Urinary bladder (tissue), 4 donors: ENCODE results near the gene PRSS21. TPM values are rescaled to one million over a fixed set of nuclear protein-coding genes. Genes with fewer than 3 reads are reported as not detected.
A peak's percentile ranks its signal among the peaks of the same experiment; 100 is the strongest.

Experiments
- DNase-seq: peaks from one replicate; pipeline ENCODE4 v3.0.0-alpha.2; 2015; ENCODE audit errors: extremely low spot score
- H3K27ac ChIP-seq: one replicate; pipeline ENCODE4 v1.5.1; 2013; ENCODE audit warnings: low read depth, mild to moderate bottlenecking, moderate library complexity
- H3K36me3 ChIP-seq: one replicate; pipeline ENCODE4 v1.6.1; 2013; ENCODE audit warnings: mild to moderate bottlenecking, moderate library complexity; ENCODE audit not compliant: insufficient read depth
- H3K4me1 ChIP-seq: one replicate; pipeline ENCODE4 v1.6.1; 2013; ENCODE audit warnings: mild to moderate bottlenecking, moderate library complexity; ENCODE audit not compliant: insufficient read depth
- H3K4me3 ChIP-seq: one replicate; pipeline ENCODE4 v1.5.1; 2013; ENCODE audit warnings: low read depth, low read length
- WGBS: extraction: QIAGEN DNeasy Blood & Tissue Kit; methylation state at CpG from one replicate; pipeline ENCODE4 v1.1.7; 2013; 5-methylcytosine and 5-hydroxymethylcytosine counted together
- polyA plus RNA-seq: library from polyadenylated mRNA; stranded (reverse); fragments of 200-250 nt; gene quantifications from one replicate; pipeline ENCODE4 v1.2.3, GENCODE V29; 2013
- total RNA-seq: library from RNA; depleted of rRNA; stranded (reverse); fragments of >200 nt; gene quantifications from one replicate; pipeline ENCODE4 v1.2.3, GENCODE V29; 2014
- donor health status: healthy with polysubstance abuse.
- donor health status: healthy.

Gene PRSS21
- total and polyA plus RNA-seq, 2 donors: 0.11 TPM; not detected in 1

GRCh38 chr16:2776500-2777139 lies 40.4 kb upstream of the PRSS21 start:
- no peaks in the 10 kb centered on the region for H3K4me1 ChIP-seq
- H3K36me3 ChIP-seq: no peaks in the 10 kb centered on the region
- WGBS: under 1% methylated on average over 72 of the region's 72 CpGs
- H3K4me3 ChIP-seq: peak overlapping the region; percentile 93
- peak overlapping the region; percentile 69 for H3K27ac ChIP-seq
- no peak for DNase-seq

GRCh38 chr16:2777231-2777902 lies 39.7 kb upstream of the PRSS21 start, which contains the start of gene ELOB:
Gene ELOB, minus strand, starts transcription at chr16:2777280. Its CDS starts 41 bp downstream, at chr16:2777239.
- Histone ChIP-seq H3K27ac (peak within 1 kb of the TSS; percentile 100), H3K4me3 (peak within 1 kb of the TSS; percentile 93), H3K4me1 (no peaks in the 10 kb centered on the region), H3K36me3 (no peaks in the 10 kb centered on the region)
- peak; percentile 64 for DNase-seq
- WGBS: under 1% methylated on average over 70 of the region's 70 CpGs

DNA sequence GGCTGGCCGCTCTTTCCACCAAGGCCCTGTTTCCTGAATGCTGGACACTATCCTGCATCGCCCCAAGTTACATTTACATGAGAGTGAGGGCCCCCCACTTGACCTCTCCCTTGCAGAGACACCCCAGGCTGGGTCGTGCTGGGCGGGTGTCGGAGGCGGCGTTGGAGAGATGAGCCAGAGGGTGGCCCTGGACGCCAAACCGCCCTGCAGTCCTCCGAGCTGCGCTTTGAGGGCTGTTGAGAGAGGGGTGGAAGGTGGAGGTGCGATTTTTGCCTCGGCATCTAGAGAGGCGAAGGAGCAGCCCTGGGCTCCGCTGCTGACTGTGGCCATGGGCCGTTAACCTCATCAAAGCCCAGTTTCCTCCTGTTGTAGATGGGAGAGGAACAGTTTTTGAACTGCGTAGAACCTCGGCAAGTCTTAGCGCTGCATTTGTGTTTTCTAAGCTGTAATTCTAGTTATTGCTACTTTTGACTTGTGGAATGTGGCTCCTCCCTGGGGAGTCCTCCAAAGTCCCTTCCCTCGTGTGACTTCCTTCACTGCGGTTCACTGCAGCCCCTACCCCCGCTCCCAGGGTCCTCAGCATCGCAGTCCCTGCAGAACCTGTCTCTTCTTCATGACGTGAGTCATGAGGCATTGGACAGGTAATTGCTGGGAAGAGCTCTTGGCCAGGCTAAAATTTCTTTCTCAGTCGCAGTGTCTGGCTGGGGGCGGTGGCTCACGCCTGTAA lies 39.0 kb upstream of the PRSS21 start:
- Histone ChIP-seq H3K4me3 (peak overlapping the region; percentile 93), H3K27ac (peak overlapping the region; percentile 100), H3K4me1 (no peaks in the 10 kb centered on the region), H3K36me3 (no peaks in the 10 kb centered on the region)
- no peak for DNase-seq
- 11% methylated on average over 27 of the region's 27 CpGs for WGBS

- no peak overlapping the region for H3K27ac ChIP-seq
- no peak overlapping the region for H3K4me3 ChIP-seq
- H3K4me1 ChIP-seq: no peaks in the 10 kb centered on the region
- no peaks in the 10 kb centered on the region for H3K36me3 ChIP-seq
- no peak for DNase-seq
- WGBS: 97% methylated on average over 12 of the region's 12 CpGs
Observed at GRCh38 chr16:2778630-2778958, 38.4 kb upstream of the PRSS21 start.

- 87% methylated on average over 23 of the region's 23 CpGs for WGBS
- no peak for DNase-seq
- H3K27ac ChIP-seq: no peak overlapping the region
- no peak overlapping the region for H3K4me3 ChIP-seq
- no peaks in the 10 kb centered on the region for H3K36me3 ChIP-seq
- no peaks in the 10 kb centered on the region for H3K4me1 ChIP-seq
Observed at GRCh38 chr16:2779151-2779920, 37.7 kb upstream of the PRSS21 start.

DNA sequence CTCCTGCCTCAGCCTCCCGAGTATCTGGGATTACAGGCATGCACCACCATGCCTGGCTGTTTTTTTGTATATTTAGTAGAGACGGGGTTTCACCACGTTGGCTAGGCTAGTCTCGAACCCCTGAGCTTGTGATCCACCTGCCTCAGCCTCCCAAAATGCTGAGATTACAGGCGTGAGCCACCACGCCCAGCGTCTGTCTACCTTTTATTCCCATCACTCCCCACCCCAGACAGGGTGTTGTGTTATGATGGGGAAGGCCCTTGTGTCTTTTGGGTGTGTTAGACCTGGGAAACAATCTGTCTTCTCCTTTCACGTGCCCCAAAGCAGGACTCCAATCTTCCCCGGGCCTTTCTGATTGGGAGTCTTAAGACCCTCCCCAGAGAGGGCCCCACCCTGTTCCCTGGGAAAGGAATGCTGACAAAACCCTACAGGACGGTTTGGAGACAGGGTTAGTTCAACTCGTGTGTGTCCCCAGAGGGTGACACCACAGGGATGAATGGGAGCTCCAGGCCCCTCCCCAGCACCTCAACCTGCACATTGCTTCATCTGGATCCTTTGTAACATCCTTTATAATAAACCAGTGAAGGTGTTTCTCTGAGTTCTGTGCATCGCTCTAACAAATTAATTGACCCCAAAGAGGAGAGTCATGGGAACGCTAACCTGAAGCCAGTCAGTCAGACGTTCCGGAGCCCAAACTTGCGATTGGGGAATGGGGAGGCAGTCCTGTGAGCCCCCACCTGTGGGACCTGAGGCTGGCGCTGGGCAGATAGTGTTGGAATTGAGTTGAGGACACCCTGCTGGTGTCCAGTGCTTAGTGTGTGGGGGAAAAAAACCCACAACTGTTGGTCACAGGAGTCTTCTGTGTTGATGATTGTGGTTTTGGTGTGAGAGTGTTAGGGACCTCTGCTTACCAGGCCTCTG lies 36.8 kb upstream of the PRSS21 start:
- Histone ChIP-seq H3K36me3 (no peaks in the 10 kb centered on the region), H3K4me1 (no peaks in the 10 kb centered on the region), H3K4me3 (no peak overlapping the region), H3K27ac (no peak overlapping the region)
- no peak for DNase-seq
- 66% methylated on average over 17 of the region's 17 CpGs for WGBS

DNA sequence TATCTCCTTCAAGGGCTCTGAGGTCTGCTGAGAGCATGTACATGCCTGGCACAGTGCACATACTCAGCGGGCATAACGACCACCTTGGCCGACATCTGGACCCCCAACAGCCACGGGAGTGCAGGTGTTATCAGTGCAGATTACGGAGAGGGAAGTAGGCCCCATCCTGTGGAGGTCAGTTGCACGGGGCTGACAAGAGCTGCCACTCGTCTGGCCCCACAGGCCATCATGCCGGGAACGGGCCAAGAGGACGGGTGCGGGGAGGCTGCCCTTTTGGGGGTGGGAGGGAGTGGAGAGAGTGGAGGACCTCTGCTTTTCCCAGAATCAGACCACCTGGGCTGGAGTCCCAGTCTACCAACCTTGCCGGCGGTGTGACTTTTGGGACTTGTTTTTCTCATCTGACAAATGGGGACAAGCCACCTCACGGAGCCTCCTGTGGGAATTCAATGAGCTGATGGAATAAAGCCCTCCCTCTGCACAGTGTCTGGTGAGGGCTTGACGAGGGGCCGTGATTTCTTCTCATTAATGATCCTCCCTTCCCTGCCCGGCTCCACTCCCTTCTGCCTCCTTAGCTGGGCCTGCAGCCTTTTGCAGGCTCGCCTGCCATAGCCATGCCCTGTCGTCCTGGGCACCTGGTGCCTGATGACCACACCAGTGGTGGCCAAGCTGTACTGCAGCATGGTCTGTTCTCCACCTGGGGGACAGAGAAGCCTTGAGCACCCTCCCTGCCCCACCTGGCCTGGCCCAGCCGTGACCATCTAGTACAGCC lies 34.3 kb upstream of the PRSS21 start:
- no peak overlapping the region for H3K27ac ChIP-seq
- H3K4me1 ChIP-seq: no peaks in the 10 kb centered on the region
- H3K4me3 ChIP-seq: no peak overlapping the region
- H3K36me3 ChIP-seq: no peaks in the 10 kb centered on the region
- 79% methylated on average over 20 of the region's 20 CpGs for WGBS
- no peak for DNase-seq

GRCh38 chr16:2783581-2784357 lies 33.3 kb upstream of the PRSS21 start:
- no peak overlapping the region for H3K4me3 ChIP-seq
- no peaks in the 10 kb centered on the region for H3K4me1 ChIP-seq
- no peak for DNase-seq
- no peaks in the 10 kb centered on the region for H3K36me3 ChIP-seq
- H3K27ac ChIP-seq: no peak overlapping the region
- WGBS: 87% methylated on average over 15 of the region's 15 CpGs

GRCh38 chr16:2784358-2785100 lies 32.5 kb upstream of the PRSS21 start:
- peak overlapping the region; percentile 24 for H3K4me3 ChIP-seq
- WGBS: 52% methylated on average over 15 of the region's 15 CpGs
- H3K27ac ChIP-seq: no peak overlapping the region
- no peaks in the 10 kb centered on the region for H3K36me3 ChIP-seq
- DNase-seq: no peak
- no peaks in the 10 kb centered on the region for H3K4me1 ChIP-seq

DNA sequence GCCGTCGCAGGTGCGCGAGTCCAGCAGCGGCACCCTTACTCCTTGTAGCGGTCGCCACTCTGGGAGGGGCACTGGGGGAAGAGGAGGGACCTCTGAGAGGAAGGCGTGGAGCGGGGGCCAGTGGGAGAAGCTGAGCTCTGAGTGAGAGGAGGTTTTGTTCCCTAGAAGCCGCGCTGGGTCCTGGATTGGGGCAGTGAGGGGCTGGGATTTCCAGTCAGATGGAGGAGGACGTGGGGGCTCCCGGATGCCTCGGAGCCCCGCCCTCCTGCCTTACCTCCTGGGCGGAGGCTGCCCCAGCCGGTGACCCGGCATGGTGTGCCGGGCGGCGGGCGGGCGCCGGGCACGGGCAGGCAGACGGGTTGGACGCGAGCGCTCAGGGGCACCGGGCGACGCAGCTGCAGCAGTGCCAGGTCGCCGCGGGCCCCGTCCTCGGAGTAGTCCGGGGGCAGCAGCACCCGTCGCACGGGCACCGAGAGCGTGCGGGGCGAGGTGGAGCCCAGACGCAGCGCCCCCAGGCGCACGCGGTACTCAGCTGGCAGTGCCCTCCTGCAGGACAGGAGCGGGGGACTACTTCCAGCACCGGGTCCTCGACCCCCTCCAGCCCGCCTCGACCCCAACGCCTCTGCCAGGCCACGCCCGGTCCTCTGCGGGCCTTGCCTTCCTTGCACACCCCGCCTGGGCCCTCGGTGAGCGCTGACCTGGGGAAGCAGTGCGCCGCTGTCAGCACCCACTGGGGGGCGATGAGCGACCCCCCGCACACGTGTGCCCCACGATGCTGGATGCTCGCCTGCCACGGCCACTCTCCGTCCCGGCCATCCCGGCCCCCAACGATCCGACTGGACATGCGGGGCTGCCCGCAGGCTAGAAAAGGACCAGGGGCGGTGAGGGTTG lies 31.7 kb upstream of the PRSS21 start:
- WGBS: 12% methylated on average over 79 of the region's 79 CpGs
- H3K4me3 ChIP-seq: peak overlapping the region; percentile 24
- no peak for DNase-seq
- no peaks in the 10 kb centered on the region for H3K4me1 ChIP-seq
- no peaks in the 10 kb centered on the region for H3K36me3 ChIP-seq
- H3K27ac ChIP-seq: no peak overlapping the region
